ENCODE measurements around the gene TNFSF15.

GRCh38 chr9:114769624-114770023 is 36.2 kb downstream of the TNFSF15 start:
- TF ChIP-seq CTCF (IDR thresholded peaks at IDR 0.05), result no peak
- no peak for TF ChIP-seq EZH2 (IDR thresholded peaks at IDR 0.05; ENCODE audit: borderline replicate concordance, insufficient read depth, low read depth, low read length, poor library complexity, severe bottlenecking)
